ENCODE results near the gene PRSS50.

The PRSS50 gene

GRCh38 chr3:46713898-46714552 is 3.6 kb downstream of the PRSS50 start:
- TF ChIP-seq ZFP3 (CRISPR knock-in tag; IDR thresholded peaks at IDR 0.05) (no peak), ESRRG (CRISPR knock-in tag; IDR thresholded peaks at IDR 0.05) (no peak), TSHZ2 (CRISPR knock-in tag; IDR thresholded peaks at IDR 0.05) (no peak), POU6F1 (CRISPR knock-in tag; IDR thresholded peaks at IDR 0.05; ENCODE audit: borderline replicate concordance, low read depth) (no peak), CSDC2 (CRISPR knock-in tag; IDR thresholded peaks at IDR 0.05) (no peak), ISL1 (CRISPR knock-in tag; IDR thresholded peaks at IDR 0.05) (no peak), RARB (CRISPR knock-in tag; IDR thresholded peaks at IDR 0.05) (no peak), GLIS3 (CRISPR knock-in tag; IDR thresholded peaks at IDR 0.05) (no peak), ZFP30 (CRISPR knock-in tag; IDR thresholded peaks at IDR 0.05) (no peak), OSR1 (CRISPR knock-in tag; IDR thresholded peaks at IDR 0.05) (no peak), BACH2 (CRISPR knock-in tag; IDR thresholded peaks at IDR 0.05; ENCODE audit: borderline replicate concordance) (no peak), PPARA (CRISPR knock-in tag; IDR thresholded peaks at IDR 0.05; ENCODE audit: borderline replicate concordance) (no peak), SNAI2 (CRISPR knock-in tag; IDR thresholded peaks at IDR 0.05) (no peak), ZNF565 (CRISPR knock-in tag; conservative IDR thresholded peaks at IDR 0.05; ENCODE audit: low read depth) (no peak), ARNTL (CRISPR knock-in tag; IDR thresholded peaks at IDR 0.05; ENCODE audit: borderline replicate concordance, low read depth) (no peak), ZC3H10 (CRISPR knock-in tag; IDR thresholded peaks at IDR 0.05) (no peak)

GRCh38 chr3:46713050-46713897 is 4.4 kb downstream of the PRSS50 start:
- ATAC-seq: no peak
- no peak for TF ChIP-seq TCF4 (CRISPR knock-in tag; IDR thresholded peaks at IDR 0.05; ENCODE audit: borderline replicate concordance)
- no peak for TF ChIP-seq PATZ1 (CRISPR knock-in tag; IDR thresholded peaks at IDR 0.05; ENCODE audit: borderline replicate concordance)
- no peak for TF ChIP-seq ZFP3 (CRISPR knock-in tag; IDR thresholded peaks at IDR 0.05)
- TF ChIP-seq TOX (CRISPR knock-in tag; IDR thresholded peaks at IDR 0.05; ENCODE audit: borderline replicate concordance): no peak
- TF ChIP-seq RARB (CRISPR knock-in tag; IDR thresholded peaks at IDR 0.05): no peak
- no peak for TF ChIP-seq ZNF70 (CRISPR knock-in tag; IDR thresholded peaks at IDR 0.05)

More at GRCh38 chr3:46713898-46714552, 3.6 kb downstream of the PRSS50 start:
- no peak for ATAC-seq

GRCh38 chr3:46712191-46713049 is 5.2 kb downstream of the PRSS50 start:
- TF ChIP-seq GLIS3 (CRISPR knock-in tag; IDR thresholded peaks at IDR 0.05): no peak
- TF ChIP-seq CSRNP3 (CRISPR knock-in tag; IDR thresholded peaks at IDR 0.05): no peak
- no peak for TF ChIP-seq ZNF565 (CRISPR knock-in tag; conservative IDR thresholded peaks at IDR 0.05; ENCODE audit: low read depth)
- no peak for TF ChIP-seq TSHZ2 (CRISPR knock-in tag; IDR thresholded peaks at IDR 0.05)
- no peak for TF ChIP-seq ESRRG (CRISPR knock-in tag; IDR thresholded peaks at IDR 0.05)
- TF ChIP-seq ARNTL (CRISPR knock-in tag; IDR thresholded peaks at IDR 0.05; ENCODE audit: borderline replicate concordance, low read depth): no peak
- TF ChIP-seq ZNF70 (CRISPR knock-in tag; IDR thresholded peaks at IDR 0.05): no peak
- ATAC-seq: no peak
